HG02973 (cell line): Measurements from ENCODE around the gene CEP70.

ENCODE experiments used
- ATAC-seq: cut with Tn5 transposase; IDR thresholded peaks from one replicate; pipeline ENCODE4 v1.9.1; 2021; ENCODE audit warnings: moderate library complexity; ENCODE audit not compliant: unreplicated experiment

Gene CEP70

GRCh38 chr3:138472141-138472825 is 121.8 kb downstream of the CEP70 start:
- ATAC-seq: no peak

- no peak for ATAC-seq
Observed at GRCh38 chr3:138471481-138471880, 122.6 kb downstream of the CEP70 start.

GRCh38 chr3:138470687-138471086 is 123.4 kb downstream of the CEP70 start:
- ATAC-seq: no peak

- no peak for ATAC-seq
Observed at GRCh38 chr3:138469874-138470273, 124.2 kb downstream of the CEP70 start.

GRCh38 chr3:138468886-138469285 is 125.2 kb downstream of the CEP70 start:
- no peak for ATAC-seq

- ATAC-seq: no peak
Observed at GRCh38 chr3:138468451-138468850, 125.6 kb downstream of the CEP70 start.

- ATAC-seq: no peak
Observed at GRCh38 chr3:138467931-138468330, 126.1 kb downstream of the CEP70 start.

- ATAC-seq: no peak
Observed at GRCh38 chr3:138465925-138466324, 128.1 kb downstream of the CEP70 start.

- ATAC-seq: no peak
Observed at GRCh38 chr3:138465451-138465850, 128.6 kb downstream of the CEP70 start.

GRCh38 chr3:138464491-138464860 is 129.6 kb downstream of the CEP70 start:
- no peak for ATAC-seq

- no peak for ATAC-seq
Observed at GRCh38 chr3:138463724-138464490, 130.2 kb downstream of the CEP70 start.

GRCh38 chr3:138461896-138462295 is 132.2 kb downstream of the CEP70 start:
- no peak for ATAC-seq

GRCh38 chr3:138461246-138461645 is 132.8 kb downstream of the CEP70 start:
- no peak for ATAC-seq

GRCh38 chr3:138460536-138461205 is 133.4 kb downstream of the CEP70 start:
- ATAC-seq: no peak

- no peak for ATAC-seq
Observed at GRCh38 chr3:138459619-138460535, 134.2 kb downstream of the CEP70 start.

- ATAC-seq: no peak
Observed at GRCh38 chr3:138458774-138459499, 135.1 kb downstream of the CEP70 start.

GRCh38 chr3:138457863-138458735 is 136.0 kb downstream of the CEP70 start:
- ATAC-seq: no peak

- ATAC-seq: no peak
Observed at GRCh38 chr3:138456961-138457862, 136.8 kb downstream of the CEP70 start.
